HG02678 (cell line): Measurements from ENCODE around the gene AK8.

Source experiments
- ATAC-seq: cut with Tn5 transposase; IDR thresholded peaks from one replicate; pipeline ENCODE4 v1.9.1; 2021; ENCODE audit warnings: mild to moderate bottlenecking, moderate library complexity; ENCODE audit not compliant: unreplicated experiment

Gene AK8

DNA sequence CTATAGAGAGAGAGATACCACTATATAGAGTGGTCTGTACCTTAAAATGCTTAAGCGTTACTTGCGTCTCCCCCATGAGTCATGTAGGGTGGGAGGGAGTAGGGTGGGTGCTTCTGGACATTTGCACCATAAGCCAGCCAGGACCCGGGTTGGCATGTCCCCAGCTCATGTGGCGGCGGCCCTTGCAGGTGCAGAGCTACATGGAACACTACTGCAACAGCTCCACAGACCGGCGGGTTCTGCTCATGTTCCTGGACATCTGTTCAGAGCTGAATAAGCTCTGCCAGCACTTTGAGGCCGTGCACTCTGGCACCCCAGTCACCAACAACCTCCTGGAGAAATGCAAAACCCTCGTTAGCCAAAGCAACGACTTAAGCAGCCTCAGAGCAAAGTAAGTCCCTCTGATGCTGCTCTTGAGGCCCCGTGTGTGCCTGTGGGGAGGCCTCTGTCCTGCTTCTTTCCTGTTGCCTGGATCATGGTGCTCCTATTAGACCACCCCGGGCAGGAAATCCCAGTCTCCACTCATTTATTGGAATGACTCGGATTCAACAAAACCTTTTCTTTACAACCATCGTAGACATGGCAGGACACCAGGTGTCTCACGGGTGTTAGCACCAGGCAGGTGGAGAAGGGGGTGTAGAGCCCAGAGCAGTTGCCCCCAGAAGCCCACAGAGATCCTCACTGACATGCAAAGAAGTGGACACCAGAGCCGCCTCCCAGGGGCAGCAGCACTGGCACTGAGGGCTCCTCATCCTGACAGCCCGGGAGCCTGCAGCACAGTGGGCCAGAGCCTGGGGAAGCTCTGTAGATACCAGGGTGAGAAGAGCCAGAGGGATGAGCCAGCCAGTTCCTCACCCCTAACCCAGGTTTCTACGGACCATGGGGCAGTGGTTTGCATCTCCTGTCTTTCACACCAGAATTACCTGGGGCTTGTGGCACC lies 9.4 kb upstream of the AK8 start:
- no peak for ATAC-seq

DNA sequence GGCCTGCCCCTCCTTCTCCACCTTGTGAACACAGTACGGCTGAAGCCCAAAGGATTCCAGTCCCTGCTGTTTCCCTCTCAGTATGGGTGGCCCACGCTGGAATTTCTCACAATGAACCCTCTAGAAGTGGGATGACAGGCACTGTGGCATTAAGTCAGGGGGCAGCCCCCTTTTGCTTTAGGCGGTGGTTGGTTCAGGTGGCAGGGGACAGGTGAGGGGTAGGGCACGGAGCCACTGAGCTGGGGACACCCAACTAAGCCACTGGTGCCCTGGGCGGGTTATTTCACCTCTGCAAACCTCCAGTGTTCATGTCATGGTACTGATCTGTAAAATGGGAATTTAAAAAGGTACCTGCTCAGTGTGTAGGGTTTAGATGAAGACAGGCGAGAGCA lies 8.2 kb upstream of the AK8 start:
- ATAC-seq, result no peak

DNA sequence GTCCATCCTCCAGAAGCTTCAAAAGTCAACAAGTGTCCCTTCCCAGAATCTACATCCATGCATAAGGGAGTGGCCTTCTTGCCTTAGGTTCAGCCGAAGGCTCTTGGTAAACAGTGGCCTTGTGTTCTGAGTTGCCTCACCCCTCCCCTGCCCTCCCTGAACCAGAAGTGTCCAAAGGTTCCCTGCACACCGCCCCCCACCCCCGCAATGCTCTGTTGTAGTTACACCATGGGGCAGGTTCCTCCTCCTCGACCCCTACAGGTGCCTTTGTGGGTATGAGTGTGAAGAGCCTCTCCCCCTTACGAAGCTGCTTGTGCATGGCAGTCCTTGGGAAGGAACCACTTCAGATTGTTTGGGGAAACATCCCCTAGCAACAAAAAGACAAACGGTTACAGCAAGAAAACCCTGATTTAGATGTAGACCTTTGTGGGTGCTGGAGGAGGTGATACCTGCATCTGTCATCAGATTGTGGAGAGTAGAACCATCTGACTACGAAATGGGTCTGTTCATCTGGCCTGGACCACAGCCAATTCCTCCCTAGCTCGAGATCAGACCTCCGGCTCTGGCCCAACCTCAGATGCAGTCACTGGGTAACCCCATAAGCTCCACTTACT lies 7.7 kb upstream of the AK8 start:
- ATAC-seq, result no peak

DNA sequence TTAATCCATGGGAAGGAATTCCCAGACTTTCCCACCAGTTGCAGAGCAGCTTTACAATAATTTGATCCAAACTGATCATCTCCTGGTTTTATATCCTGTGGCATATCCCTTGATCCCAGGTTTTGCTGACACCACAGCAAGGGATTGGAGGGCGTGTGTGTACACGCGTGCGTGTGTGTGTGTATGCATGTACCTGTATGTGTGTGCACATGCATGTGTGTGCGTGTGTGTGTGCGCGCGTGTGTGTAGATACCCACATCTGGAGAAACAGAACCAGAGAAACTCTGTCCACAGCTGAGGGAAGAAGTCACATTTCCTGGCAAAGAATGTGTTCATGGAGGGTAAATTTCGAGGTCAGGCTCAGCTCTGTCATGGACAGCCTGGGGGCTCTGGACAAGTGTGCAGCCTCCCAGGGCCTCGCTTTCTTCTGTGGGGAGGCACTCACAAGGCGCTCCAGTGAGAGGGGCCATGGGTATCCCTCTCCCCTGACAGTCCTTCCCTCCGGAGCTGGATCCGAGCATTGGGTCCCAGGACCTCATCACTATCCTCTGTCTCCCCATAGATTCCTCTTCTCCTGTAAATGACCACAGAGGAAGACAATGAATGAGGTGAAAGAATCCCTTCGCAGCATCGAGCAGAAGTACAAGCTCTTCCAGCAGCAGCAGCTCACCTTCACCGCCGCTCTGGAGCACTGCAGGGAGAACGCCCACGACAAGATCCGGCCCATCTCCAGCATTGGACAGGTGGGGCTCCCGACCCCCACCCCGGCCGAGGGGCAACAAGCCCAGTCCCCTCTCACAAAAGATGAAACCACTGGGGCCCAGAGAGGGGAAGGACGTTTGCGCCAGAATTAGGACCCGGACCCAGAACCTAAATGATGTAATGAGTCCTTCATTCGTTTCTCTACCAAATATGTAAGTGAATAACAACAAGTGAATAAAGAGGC lies 5.5 kb upstream of the AK8 start:
- ATAC-seq, result no peak

DNA sequence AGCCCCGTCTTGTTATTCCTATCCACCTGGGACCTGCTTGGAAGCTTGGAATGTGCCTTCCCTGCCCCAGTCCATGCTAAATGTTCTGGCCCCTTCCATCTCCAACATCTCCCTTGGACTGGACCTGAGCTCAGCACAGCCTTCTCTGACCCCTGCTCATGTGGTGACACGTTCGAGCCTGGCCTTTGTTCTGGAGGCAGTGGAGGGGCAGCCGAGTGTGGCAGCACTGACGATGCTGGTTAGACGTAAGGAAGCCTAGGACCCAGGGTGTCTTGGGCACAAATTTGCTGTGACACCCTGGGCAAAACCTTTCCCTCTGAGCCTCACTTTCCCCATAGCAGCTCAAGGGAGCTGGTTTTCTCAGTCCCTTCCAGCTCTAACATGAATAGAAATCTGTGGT lies 4.5 kb upstream of the AK8 start:
- no peak for ATAC-seq

DNA sequence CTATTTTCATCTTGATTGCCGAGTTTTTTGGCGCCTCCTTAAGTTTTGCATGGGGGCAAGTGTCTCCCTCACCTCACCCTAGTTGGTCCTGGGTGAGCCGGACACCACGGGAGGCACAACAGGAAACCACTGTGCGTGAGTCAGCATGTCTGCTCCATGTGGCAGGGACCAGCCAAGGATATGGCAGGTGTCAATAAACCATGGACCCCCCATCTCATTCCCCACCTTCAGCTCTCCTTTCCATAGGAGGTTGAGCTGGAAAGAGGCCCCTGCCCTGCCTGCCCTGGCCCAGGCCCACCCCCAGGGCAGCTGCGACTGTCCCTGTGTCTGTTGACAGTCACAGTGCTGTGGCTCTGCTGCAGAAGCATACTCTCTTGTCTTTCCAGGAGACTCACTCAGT lies 3.7 kb upstream of the AK8 start:
- no peak for ATAC-seq

DNA sequence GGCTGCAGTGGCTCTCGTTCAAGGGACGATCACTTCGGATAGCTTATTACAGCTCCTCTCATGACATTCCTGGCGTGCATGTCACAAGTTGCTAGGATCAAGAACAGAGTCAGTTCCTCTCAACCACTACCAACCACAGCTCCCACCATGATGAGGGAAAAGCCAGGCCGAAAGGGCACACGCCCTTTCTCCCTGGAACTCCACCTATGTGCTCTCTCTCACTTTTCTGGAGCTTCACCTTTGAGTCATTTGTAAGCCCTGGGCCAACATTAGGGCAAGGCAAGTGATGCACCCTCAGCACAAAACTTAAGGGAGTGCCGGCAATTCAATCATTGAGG lies 2.2 kb upstream of the AK8 start:
- no peak for ATAC-seq

DNA sequence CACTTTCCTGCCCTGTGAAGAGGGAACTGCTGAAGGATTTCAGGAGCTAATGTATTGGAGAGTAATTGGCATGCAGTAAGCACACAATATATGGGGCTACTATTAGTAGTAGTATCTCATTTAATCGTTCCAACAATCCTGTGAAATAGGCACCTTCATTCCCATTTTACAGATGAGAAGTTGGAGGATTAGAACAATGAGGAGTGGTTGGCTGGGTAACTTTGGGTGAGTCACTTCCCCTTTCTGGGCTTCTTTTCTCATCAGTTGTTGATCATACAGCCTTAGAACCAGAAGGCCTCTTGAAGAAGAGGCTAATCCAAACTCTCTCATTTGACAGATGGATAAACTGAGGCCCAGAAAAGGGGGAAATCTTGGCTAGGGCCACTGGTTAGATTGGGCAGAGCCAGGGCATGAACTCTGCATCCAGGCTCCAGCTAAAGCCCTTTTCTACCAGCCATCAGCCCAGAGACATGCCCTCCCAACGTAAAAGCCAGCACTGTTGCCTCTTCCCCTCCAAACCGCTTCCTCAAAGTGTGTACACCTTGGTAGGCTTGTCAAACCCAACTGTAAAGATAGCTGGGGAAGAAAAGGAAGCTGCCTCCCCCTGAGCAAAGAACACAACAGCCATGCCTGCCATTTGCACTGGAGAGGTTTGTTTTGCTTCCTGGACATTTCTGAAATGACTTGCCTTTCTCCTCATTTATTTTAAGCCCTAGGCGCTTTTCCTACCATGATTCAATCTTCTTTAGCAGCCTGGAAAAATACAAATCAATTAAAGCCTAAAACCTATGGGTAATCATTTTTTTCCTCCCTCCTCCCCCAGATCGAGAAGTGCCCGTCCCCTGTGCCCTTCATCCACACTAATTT lies 1.6 kb upstream of the AK8 start:
- no peak for ATAC-seq

DNA sequence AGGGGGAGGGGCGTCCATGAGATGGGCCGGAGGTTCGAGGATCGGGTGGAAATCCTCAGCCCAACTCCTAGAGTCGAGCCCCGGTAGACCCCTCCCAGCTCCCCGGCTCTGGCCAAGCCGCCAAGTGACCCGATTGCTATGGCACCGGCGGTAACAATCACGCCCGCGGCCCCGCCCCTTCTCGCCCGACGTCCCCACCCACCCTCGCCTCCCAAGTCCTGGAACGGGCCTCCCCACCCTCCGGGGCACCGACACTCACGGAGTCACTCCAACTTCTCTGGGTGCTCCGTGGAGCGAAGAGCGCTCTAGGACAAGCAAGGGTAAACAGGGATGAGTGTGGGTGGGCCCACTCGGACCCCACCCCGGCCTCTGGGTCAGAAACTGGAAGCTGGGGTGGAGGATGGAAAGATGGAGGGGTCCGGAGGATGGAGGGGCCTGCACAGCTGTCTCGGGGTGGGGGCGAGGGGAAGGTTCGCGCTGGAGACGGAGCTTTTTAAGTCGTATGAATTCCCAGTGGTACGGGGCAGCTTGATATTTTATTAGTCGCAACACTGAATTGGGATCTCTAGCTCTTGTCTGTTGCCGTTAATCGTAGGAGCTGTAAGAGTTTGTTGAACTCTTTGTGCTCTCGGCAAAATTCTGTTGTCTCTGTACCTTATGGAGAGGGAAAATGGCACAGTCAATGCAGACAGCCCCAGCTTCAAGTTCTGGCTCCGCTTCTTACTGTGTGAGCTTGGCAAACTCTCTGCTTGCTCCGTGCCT lies 792 bp upstream of the AK8 start, which contains the start of gene SPACA9:
Gene SPACA9 (plus strand): TSS at position 204 of the 762 bp plus-strand sequence. CDS start 5,050 bp downstream, outside the sequence.
- no peak for ATAC-seq

DNA sequence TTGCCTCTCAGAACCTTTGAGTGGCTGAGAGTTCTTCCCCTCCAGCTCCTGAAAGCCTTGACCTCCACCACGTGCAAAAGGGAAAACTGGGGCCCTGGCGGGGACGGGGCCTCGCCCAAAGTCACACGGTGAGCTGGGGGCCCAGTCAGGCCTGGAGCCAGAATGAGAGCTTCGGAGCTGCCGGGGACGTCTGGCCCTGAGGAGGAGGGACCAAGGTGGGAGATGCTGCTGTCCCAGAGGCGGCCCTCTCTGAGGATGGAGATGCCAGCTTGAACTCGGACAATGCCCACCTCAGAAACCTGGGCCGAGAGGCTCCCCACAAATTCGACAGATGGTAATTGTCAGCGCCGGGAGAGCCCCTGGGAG lies 643 bp downstream of the AK8 start:
- no peak for ATAC-seq

DNA sequence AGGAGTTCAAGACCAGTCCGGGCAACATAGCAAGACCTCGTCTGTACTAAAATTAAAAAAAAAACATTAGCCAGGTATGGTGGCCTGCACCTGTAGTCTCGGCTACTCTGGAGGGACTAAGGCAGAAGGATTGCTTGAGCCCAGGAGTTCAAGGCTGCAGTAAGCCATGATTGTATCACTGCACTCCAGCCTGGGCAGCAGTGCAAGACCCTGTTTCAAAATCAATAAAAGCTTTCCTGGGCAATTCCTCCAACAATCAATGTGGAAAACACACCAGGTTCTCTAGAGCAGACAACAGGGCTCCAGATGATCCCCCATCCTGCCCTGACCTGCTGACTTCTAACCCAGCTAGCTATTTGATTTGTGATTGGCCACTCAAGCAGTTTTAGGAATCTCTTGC lies 1.2 kb downstream of the AK8 start:
- no peak for ATAC-seq

DNA sequence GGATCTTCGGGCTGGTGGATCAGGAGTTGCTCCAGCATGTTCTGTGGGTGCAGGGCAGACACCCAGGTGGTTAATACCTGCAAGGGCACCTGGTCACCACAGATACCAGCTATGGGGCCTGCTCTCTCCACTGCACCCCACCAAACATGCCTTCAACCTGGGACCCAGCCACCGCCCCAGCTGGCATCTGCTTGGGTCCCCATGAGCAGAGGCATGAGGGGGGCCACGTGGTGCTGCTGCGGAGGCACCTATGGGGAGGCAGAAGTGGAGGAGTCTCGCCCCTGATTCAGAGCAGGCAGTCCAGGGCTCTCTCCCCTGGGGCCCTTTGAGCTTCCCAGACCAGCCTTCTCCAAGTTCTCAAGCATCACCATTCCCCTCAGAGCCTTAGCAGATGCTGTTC lies 2.9 kb downstream of the AK8 start:
- no peak for ATAC-seq

DNA sequence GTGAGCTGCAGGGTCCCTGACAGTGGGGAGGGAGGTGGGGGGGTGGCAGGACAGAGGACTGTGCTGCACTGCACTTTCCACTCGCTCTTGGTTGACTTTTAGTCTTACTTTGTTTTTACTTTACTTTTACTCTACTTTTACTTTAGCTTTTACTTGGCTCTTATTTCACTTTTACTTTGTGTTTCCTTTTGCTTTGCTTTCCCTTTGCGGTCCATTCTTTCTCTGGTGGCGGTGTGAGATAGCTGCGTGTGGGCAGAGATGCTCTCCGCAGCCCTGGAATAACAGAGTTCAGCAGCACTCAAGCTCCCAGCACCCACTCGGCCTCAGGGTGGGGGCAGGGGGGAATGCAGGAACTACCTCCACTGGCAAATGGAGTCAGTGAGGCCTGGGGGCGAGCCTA lies 4.7 kb downstream of the AK8 start:
- ATAC-seq, result no peak

DNA sequence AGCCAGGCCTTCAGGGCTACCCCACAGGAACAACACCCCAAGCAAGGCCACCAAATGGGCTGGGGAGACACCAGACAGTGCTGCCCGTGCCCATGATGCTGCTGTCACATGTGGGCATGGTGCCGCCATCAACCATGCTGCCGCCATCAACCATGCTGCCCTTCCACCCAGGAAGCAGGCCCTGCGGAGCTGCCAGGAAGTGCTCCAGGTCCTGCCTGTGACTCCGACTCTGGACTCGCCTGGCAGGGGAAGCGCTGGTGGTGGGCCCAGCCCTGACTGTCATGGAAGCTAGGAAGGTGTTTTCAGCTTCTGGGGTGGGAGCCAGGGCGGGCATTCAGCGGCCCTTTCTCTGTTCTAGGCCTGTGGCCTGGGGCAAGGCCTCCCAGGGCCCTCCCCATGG lies 8.8 kb downstream of the AK8 start:
- ATAC-seq, result no peak

DNA sequence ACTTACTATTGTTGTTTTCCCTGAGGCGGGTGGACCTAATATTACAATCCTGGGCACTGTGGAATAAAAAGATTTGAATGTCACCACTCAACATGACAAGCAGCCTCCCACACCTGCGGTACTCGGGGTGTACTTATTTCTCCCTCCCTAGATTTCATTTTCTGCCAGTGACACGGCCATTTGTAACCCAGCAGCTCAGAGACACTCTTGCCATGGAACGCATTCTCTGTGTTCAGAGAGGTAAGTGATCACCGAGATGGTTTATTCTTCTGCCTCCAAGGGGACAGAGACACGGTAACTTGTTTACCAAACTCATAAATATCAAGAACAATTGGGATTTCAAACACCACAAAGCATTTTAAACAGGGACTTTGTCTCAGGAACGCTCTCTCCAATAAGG lies 11.2 kb downstream of the AK8 start:
- ATAC-seq, result no peak

DNA sequence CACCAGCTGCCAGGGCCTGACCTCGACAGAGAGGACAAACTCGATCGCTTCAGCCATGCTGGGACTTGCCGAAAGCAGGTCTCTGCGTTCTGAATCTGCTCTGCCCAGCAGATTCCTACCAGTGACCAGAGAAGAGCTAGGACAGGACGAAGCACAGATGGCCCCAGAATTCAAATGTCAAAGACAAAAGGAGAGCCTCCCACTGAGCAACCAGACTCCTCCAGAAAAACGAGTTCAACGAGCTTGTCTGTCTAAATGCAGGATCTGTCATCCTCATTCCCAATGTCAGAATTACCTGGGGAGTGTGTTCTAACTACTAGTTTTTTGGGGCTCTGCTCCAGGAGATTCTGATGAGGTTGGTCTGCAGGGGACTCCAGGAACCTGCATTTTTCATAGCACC lies 13.4 kb downstream of the AK8 start:
- no peak for ATAC-seq

DNA sequence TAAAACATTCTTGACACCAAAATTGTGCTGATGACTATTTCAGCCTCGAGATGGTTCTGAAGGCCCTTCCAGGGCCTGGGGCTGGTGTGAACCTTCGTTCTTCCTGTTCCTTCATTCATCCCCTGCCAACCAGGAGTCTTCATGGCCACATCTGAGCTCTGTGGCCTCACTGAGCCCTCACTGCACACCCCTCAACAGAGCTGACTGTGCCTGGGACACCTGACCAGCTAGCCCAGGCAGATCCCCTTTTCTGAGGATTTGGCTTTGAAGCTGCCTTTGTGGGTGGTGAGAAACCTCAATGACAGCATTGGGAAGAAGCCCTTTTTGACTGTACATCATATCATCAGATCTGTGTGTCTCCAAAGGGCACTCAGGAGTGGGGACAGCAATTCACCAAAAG lies 13.8 kb downstream of the AK8 start:
- ATAC-seq, result no peak

DNA sequence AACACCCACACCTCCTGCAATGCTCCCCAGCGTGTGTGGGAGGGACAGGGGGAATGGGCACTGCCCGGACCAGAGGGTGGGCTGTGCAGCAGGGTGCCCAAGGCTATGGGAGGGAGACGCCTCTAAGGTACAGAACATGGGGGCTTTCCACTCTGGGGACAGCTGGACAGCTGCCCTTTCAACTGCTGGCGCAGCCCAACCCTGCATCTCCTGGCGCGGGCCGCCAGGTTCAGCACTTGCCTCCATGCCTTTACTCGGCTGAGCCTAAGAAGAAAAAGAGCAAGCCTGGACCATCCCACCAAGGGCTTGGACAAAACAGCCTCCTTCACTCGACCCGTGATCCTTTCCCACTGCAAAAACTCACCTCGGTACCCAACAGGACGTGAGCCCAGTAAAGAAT lies 15.0 kb downstream of the AK8 start:
- no peak for ATAC-seq

DNA sequence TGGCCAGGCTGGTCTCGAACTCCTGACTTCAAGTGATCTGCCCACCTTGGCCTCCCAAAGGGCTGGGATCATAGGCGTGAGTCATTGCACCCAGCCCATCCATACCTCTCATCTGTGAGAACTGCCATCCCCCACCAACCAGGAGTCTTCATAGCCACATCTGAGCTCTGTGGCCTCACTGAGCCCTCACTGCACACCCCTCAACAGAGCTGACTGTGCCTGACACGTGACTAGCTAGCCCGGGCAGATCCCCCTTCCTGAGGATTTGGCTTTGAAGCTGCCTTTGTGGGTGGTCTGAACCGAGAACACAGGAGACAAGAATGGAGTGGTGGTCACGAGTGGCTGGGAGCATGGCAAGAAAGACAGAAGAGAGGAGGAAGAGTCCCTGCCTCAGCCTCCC lies 15.6 kb downstream of the AK8 start:
- no peak for ATAC-seq

DNA sequence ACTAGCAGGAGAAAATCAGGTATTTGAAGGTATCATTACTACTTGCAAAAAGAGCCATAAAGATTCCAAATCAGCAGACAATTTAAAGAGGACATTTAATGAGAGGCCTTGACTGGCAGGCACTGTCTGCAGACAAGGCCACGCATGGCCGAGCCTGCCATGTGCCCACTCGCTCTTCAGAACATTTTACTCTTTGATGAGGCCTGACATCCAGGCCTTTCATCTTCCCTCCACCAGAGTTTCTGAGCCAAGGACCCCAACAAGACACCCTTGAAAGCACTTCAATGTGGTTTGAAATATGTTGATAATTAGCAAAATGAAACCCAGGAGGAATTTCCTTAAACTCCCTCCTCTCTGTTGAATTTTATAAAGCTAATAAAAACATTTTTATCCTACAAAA lies 16.4 kb downstream of the AK8 start:
- ATAC-seq, result no peak
